ENCODE results near the gene OR56A3. TPM values are rescaled to one million over a fixed set of nuclear protein-coding genes. Genes with fewer than 3 reads are reported as not detected.

OR56A3 gene
- total RNA-seq, 1 experiment from 2014 or later = not detected

DNA sequence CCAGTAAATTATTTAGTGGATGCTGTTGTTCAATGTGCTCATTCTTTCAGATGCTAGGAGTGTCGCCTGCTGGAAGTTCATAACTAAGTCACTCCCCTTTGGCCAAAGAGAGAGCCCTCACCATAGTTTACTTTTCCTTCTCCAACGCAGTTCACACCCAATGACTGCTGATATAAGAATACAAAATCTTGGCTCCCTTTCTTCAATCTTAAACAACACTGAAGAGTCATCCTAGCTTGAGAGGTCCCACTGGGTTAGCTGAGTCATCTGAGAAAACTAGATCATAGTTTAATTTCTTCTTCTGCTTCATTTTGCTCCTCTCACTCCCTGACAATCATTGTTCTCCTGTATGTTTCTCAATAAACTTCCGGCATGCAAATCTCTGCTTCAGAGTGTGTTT, 50.1 kb downstream of the OR56A3 start (continued):
- TF ChIP-seq REST (IDR thresholded peaks at IDR 0.05; ENCODE audit: low read depth) (no peak), CBX3 (IDR thresholded peaks at IDR 0.05; ENCODE audit: low read depth) (no peak)

DNA sequence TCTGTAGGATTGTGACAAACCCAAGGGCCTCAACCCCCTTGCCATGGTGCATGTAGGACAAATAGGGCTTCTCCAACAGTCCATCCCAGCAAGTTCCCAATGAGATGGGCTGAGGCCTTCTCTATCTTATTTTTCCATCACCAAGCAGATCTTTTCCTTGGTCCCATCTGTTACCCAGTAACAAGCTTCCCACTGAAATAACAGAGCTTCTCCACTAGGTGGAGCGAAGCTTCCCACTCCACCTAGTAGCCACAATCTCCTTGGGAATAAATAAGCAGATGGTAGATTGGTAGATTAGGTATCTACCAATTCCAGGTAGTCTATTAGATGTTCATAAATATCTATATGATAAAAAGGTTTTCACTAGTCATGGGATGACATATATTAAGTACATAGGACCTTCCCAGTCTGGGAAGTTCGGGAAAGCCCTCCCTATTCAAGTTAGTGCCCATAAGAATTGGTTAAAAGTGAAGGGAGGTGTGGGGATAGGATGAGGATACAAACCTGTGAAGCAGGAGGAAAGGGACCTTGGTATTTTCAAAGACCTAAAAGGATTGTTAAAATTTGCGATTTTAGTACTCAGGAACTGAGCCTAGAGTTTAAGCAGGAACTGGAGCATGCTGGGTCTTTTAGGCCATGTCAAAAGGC, 50.7 kb downstream of the OR56A3 start:
- no TSS peak for BruUV-seq (replicated peaks)
- no peaks in the 10 kb centered on the region for H3K36me3 ChIP-seq (ENCODE audit: control insufficient read depth in 1 of 2, insufficient read depth in 2 of 2, low read length in 2 of 2)
- H3K4me1 ChIP-seq (ENCODE audit: control insufficient read depth in 1 of 2, insufficient read depth in 2 of 2, low read length in 2 of 2) = no peaks in the 10 kb centered on the region
- H2AFZ ChIP-seq (ENCODE audit: low read depth, low read length, poor library complexity, severe bottlenecking) = no peak overlapping the region
- H4K20me1 ChIP-seq (ENCODE audit: insufficient read depth) = no peaks in the 10 kb centered on the region
- H3K9ac ChIP-seq (ENCODE audit: low read length) = no peak overlapping the region
- peaks cover 42% of the 10 kb centered on the region for H3K27me3 ChIP-seq (ENCODE audit: insufficient read depth, low read length)
- no peaks in the 10 kb centered on the region for H3K9me2 ChIP-seq (ENCODE audit: insufficient read depth)
- H3K4me2 ChIP-seq (ENCODE audit: low read length) = no peak overlapping the region
- ChIA-PET POLR2A (no interaction called here), CTCF (interaction anchor here (0.7 to 2.3 kb wide), 7 partner anchors 8 to 371 kb away, joined by 3 to 18 read pairs (median 5); no protein-coding TSS in a partner anchor), RAD21 (ENCODE audit: low non-redundant PET in 1 of 2, low total read pairs in 2 of 2, uncharacterized antibody in 2 of 2, unreplicated experiment in 2 of 2) (no interaction called here)
- H3K4me3 ChIP-seq (replicated peaks in 1 of 2; ENCODE audit: low read depth in 1 of 2, low read length in 2 of 2) = no peak overlapping the region
- DNase-seq (ENCODE audit: low read depth, low spot score) (peak; percentile 13), ATAC-seq (peak; percentile 82)
- intact Hi-C loops (cut with micrococcal nuclease) = loop anchor here (1.0 kb wide), 2 partner anchors 361 to 371 kb away; no protein-coding TSS in a partner anchor
- H3K9me3 ChIP-seq (ENCODE audit: control insufficient read depth in 1 of 2, insufficient read depth in 1 of 2, low read depth in 1 of 2, low read length in 2 of 2) = no peaks in the 10 kb centered on the region
- no peak overlapping the region for H3K27ac ChIP-seq (ENCODE audit: low read depth, low read length)
- H3K79me2 ChIP-seq (ENCODE audit: insufficient read depth, low read length) = no peaks in the 10 kb centered on the region
- TF ChIP-seq EZH2 (IDR thresholded peaks at IDR 0.05) = no peak
- TF ChIP-seq CEBPB (IDR thresholded peaks at IDR 0.05; ENCODE audit: low read depth) = no peak
- no peak for TF ChIP-seq POLR2AphosphoS5 (IDR thresholded peaks at IDR 0.05; ENCODE audit: low read depth, low read length)
- TF ChIP-seq SP1 (IDR thresholded peaks at IDR 0.05; ENCODE audit: low read depth) = no peak
- TF ChIP-seq, protein P1, sequence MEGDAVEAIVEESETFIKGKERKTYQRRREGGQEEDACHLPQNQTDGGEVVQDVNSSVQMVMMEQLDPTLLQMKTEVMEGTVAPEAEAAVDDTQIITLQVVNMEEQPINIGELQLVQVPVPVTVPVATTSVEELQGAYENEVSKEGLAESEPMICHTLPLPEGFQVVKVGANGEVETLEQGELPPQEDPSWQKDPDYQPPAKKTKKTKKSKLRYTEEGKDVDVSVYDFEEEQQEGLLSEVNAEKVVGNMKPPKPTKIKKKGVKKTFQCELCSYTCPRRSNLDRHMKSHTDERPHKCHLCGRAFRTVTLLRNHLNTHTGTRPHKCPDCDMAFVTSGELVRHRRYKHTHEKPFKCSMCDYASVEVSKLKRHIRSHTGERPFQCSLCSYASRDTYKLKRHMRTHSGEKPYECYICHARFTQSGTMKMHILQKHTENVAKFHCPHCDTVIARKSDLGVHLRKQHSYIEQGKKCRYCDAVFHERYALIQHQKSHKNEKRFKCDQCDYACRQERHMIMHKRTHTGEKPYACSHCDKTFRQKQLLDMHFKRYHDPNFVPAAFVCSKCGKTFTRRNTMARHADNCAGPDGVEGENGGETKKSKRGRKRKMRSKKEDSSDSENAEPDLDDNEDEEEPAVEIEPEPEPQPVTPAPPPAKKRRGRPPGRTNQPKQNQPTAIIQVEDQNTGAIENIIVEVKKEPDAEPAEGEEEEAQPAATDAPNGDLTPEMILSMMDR (IDR thresholded peaks at IDR 0.05 in 2 of 3, conservative IDR thresholded peaks at IDR 0.05 in 1 of 3; ENCODE audit: borderline replicate concordance in 1 of 3, insufficient read depth in 1 of 3, low read depth in 2 of 3, low read length in 2 of 3) = peak; percentile 38 to 73 (median 66); a peak in 5 of 6 replicates
- TF ChIP-seq, protein P2, sequence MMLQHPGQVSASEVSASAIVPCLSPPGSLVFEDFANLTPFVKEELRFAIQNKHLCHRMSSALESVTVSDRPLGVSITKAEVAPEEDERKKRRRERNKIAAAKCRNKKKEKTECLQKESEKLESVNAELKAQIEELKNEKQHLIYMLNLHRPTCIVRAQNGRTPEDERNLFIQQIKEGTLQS (IDR thresholded peaks at IDR 0.05) = no peak
- peak; percentile 30; the same call in 1 of the 2 replicates for TF ChIP-seq RAD21 (IDR thresholded peaks at IDR 0.05; ENCODE audit: low read depth)
- no peak for TF ChIP-seq YY1 (IDR thresholded peaks at IDR 0.05; ENCODE audit: extremely low read depth, insufficient replicate concordance, low read depth, low read length)
- no peak for TF ChIP-seq SRF (IDR thresholded peaks at IDR 0.05; ENCODE audit: low read depth)
- TF ChIP-seq EGR1 (IDR thresholded peaks at IDR 0.05; ENCODE audit: low read depth) = no peak
- no peak for TF ChIP-seq TCF7L2 (IDR thresholded peaks at IDR 0.05; ENCODE audit: borderline replicate concordance, extremely low read depth, insufficient read depth, insufficient read length)
- TF ChIP-seq REST (IDR thresholded peaks at IDR 0.05; ENCODE audit: low read depth) = no peak
